Cardiac muscle cell (in vitro differentiated cells and primary cell): ENCODE measurements around the gene ERGIC1. TPM values are rescaled to one million over a fixed set of nuclear protein-coding genes. Genes with fewer than 3 reads are reported as not detected.

Source experiments
- DNase-seq, 2 donors: peaks; one replicate each; pipeline versions ENCODE4 v3.0.0 to v3.0.0-alpha.2; 2010 to 2017; ENCODE audit warnings: low read depth in 1 of 2, low spot score in 1 of 2
- H3K27ac ChIP-seq: fragments of 200-600 bp; sonication (generic); 2 replicates; pipeline ENCODE4 v1.5.1; 2016
- H3K27me3 ChIP-seq: fragments of 200-600 bp; sonication (generic); 2 replicates; pipeline ENCODE4 v1.6.0; 2016; ENCODE audit warnings: control low read depth
- H3K36me3 ChIP-seq: fragments of 200-600 bp; sonication (generic); 2 replicates; pipeline ENCODE4 v1.5.1; 2016; ENCODE audit warnings: control low read depth
- H3K4me1 ChIP-seq: fragments of 200-600 bp; sonication (generic); 2 replicates; pipeline ENCODE4 v1.8.1; 2017; ENCODE audit warnings: low read depth, mild to moderate bottlenecking, mixed run types
- H3K4me3 ChIP-seq: fragments of 200-600 bp; sonication (generic); 2 replicates; pipeline ENCODE4 v1.5.1; 2016; ENCODE audit warnings: mild to moderate bottlenecking
- H3K9me3 ChIP-seq: fragments of 200-600 bp; sonication (generic); 2 replicates; pipeline ENCODE4 v1.5.1; 2017; ENCODE audit warnings: low read depth, mild to moderate bottlenecking, control low read depth
- polyA plus RNA-seq: library from polyadenylated mRNA; unstranded; fragments of >200 nt; fragmentation: Nextera tagmentation; extraction: Ambion mirVana; gene quantifications from 2 replicates; pipeline ENCODE4 v1.2.1, GENCODE V29; 2016
- total RNA-seq: library from RNA; depleted of rRNA; stranded (reverse); fragments of >200 nt; gene quantifications from 2 replicates; pipeline ENCODE4 v1.2.3, GENCODE V29; 2016
- TF ChIP-seq, protein P1 (sequence below): IDR thresholded peaks from 2 replicates; pipeline ENCODE4 v1.5.1; 2012; ENCODE audit warnings: low read depth, mild to moderate bottlenecking, low read length

The ERGIC1 gene
- total and polyA plus RNA-seq, 2 experiments from 2014 or later, result 15.4 to 77.3 TPM

DNA sequence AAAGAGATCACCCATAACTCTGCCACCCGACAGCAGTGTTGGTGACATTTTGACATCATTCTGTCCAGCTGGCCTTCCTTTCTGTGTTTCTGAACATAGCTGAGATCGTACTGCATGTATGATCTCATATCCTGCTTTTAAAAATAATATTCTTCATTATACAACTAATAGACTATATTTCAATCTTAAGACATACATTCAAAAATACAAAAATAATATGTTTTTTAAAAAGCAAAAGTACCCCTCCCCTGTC lies 77.5 kb downstream of the ERGIC1 start:
- Histone ChIP-seq H3K36me3 (peaks cover 2% of the 10 kb centered on the region), H3K4me3 (no peak overlapping the region), H3K4me1 (no peaks in the 10 kb centered on the region), H3K9me3 (no peaks in the 10 kb centered on the region), H3K27me3 (no peaks in the 10 kb centered on the region), H3K27ac (no peak overlapping the region)
- TF ChIP-seq, protein P1, sequence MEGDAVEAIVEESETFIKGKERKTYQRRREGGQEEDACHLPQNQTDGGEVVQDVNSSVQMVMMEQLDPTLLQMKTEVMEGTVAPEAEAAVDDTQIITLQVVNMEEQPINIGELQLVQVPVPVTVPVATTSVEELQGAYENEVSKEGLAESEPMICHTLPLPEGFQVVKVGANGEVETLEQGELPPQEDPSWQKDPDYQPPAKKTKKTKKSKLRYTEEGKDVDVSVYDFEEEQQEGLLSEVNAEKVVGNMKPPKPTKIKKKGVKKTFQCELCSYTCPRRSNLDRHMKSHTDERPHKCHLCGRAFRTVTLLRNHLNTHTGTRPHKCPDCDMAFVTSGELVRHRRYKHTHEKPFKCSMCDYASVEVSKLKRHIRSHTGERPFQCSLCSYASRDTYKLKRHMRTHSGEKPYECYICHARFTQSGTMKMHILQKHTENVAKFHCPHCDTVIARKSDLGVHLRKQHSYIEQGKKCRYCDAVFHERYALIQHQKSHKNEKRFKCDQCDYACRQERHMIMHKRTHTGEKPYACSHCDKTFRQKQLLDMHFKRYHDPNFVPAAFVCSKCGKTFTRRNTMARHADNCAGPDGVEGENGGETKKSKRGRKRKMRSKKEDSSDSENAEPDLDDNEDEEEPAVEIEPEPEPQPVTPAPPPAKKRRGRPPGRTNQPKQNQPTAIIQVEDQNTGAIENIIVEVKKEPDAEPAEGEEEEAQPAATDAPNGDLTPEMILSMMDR, result no peak
- DNase-seq, result no peak

DNA sequence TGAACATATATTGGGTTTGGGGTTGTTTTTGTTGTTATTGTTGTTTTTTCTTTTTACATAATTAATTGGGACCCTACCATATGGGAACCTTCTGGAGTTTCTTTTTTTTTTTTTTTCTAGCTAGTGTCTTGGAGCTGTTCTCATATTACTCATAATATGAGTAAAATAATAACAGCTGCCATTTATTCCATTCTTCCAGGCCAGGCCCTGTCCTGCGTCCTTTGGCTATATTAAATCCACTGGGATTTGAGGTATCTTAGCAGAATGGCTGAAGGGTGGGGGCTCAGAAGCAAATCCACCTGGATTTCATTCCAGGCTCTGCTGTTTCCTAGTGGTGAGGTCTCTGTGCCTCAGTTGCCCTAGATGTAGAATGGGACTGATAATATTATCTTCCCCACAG lies 77.9 kb downstream of the ERGIC1 start:
- TF ChIP-seq, protein P1, result no peak
- H3K36me3 ChIP-seq, result peaks cover 2% of the 10 kb centered on the region
- no peak for DNase-seq
- no peaks in the 10 kb centered on the region for H3K4me1 ChIP-seq
- no peaks in the 10 kb centered on the region for H3K9me3 ChIP-seq
- no peak overlapping the region for H3K27ac ChIP-seq
- H3K27me3 ChIP-seq, result no peaks in the 10 kb centered on the region
- no peak overlapping the region for H3K4me3 ChIP-seq

DNA sequence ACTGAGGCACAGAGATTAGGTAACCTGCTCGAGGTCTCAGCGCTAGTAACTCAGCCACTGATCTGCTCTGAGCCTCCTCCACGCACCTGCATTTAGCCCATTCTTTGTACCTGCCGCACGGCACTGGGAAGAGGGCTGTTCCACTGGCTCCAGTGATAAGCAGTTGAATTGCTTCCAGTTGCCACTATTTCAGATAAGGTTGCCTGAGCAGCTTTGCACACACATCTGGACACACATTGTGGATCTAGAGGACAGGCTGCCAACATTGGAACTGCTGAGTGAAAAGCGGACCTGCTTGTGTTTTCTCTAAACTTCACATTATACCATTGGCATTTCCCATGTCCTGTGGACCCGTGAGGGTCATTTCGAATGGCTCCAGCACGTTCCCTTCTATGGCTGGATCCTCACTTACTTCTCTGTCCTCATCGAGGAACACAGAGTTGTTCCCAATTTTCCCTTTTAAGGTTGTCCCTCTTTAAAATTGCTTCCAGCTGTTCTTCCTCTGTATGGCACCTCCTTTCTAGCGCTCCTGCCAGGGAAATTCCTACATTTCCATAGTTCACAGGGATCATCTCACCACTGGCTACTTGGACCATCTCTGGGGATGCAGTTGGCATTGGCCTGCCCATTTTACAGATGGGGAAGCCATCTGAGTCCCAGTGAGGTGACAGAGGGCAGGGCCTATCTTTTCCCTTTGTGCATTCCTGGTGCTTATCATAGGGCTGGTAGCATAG lies 79.2 kb downstream of the ERGIC1 start:
- Histone ChIP-seq H3K27me3 (no peaks in the 10 kb centered on the region), H3K9me3 (no peaks in the 10 kb centered on the region), H3K4me1 (no peaks in the 10 kb centered on the region), H3K27ac (no peak overlapping the region), H3K36me3 (peaks cover 2% of the 10 kb centered on the region), H3K4me3 (no peak overlapping the region)
- DNase-seq, result peak in 1 of 2 donors; percentile 27
- TF ChIP-seq, protein P1, result no peak

DNA sequence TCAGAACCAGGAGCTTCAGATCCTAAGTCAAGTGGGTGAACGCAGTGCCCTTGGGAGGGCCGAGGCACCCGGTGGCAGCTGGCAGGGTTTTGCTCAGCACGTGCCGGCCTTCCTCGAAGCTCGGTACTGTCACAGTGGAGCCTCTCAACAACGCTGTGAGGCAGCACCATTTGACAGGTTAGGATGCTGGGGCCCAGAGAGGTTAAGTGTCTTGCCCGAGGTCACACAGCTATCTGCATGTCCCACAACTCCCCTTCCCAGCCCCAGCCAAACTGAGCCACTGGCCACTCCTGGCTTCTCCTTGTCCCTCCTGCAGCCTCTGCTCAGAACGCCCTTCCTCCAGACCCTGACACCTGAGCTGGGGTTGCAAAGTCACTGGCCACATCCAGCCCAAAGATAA lies 81.5 kb downstream of the ERGIC1 start:
- Histone ChIP-seq H3K4me3 (no peak overlapping the region), H3K36me3 (peaks cover 2% of the 10 kb centered on the region), H3K27ac (no peak overlapping the region), H3K27me3 (no peaks in the 10 kb centered on the region), H3K4me1 (no peaks in the 10 kb centered on the region), H3K9me3 (no peaks in the 10 kb centered on the region)
- TF ChIP-seq, protein P1, result no peak
- DNase-seq, result no peak

DNA sequence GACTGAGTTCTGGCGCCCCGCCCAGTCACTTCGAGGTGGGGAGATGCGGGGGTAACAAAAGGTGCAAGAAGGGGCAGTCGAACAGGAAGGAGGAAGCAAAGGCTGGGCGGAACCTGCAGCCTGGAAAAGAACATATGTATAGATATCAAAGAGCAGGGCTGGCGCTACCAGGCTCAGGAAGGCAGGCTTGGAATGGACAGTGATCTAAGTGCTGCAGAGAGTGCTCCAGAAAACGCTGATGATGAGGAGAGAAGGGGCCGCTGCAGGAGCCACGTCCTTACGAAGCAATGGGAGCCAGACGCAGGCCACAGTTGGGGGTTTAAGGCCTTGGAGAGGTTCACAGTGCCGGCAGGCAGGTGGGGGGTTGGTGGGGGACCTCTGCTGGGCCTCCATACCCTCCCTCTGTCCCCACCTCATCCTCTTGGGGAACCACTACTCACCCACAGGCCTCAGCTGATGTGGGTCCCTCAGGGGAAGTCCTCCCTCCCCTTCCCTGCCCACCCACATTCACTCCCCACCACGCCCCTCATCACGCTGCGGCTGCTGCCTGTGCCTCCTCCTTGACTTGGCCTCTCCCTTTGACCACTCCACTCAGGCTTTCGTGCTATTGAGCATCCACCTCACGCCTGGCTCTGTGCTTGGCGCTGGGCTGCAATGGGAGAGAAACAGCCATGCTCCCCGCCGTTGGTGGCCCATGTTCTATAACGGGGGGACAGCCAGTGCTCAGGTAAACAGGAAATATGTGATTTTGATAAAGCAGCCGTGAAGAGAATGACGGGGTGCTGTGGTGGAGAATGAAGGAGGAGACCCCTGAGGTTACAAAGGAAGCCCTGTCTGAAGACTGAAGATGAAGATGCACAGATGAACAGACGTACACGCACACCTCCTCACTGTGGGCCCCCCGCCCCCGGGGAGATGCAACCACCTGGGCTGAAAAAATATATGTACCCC lies 84.6 kb downstream of the ERGIC1 start:
- Histone ChIP-seq H3K4me1 (no peaks in the 10 kb centered on the region), H3K27ac (no peak overlapping the region), H3K4me3 (no peak overlapping the region), H3K36me3 (no peaks in the 10 kb centered on the region), H3K27me3 (no peaks in the 10 kb centered on the region), H3K9me3 (no peaks in the 10 kb centered on the region)
- DNase-seq, result no peak
- TF ChIP-seq, protein P1, result no peak
